Measurements from ENCODE around the gene GARIN6.
"Not testable (repeated sequence)": the region's sequence is repeated elsewhere in the genome, so short reads cannot be mapped to it uniquely, and the experiment has no call there.

The GARIN6 gene

GRCh38 chr12:99647453-99647852 is at the start of gene GARIN6:
GARIN6 (plus strand) TSS chr12:99647753; CDS start chr12:99648175, 422 bp downstream.
- DNase-seq = no peak

GRCh38 chr12:99598785-99599184 is 48.8 kb upstream of the GARIN6 start:
- no peak for DNase-seq

GRCh38 chr12:99600388-99600787 is 47.2 kb upstream of the GARIN6 start:
- no peak for DNase-seq

- no peak for DNase-seq
Observed at GRCh38 chr12:99609455-99610181, 37.9 kb upstream of the GARIN6 start.

GRCh38 chr12:99611117-99611516 is 36.4 kb upstream of the GARIN6 start:
- DNase-seq = no peak

- no peak for DNase-seq
Observed at GRCh38 chr12:99611599-99611998, 36.0 kb upstream of the GARIN6 start.

- no peak for DNase-seq
Observed at GRCh38 chr12:99618657-99619056, 28.9 kb upstream of the GARIN6 start.

GRCh38 chr12:99619389-99620158 is 28.0 kb upstream of the GARIN6 start:
- peak; percentile 19 for DNase-seq

- DNase-seq = no peak
Observed at GRCh38 chr12:99620159-99620479, 27.4 kb upstream of the GARIN6 start.

- DNase-seq = not testable (repeated sequence)
Observed at GRCh38 chr12:99624591-99624990, 23.0 kb upstream of the GARIN6 start.

GRCh38 chr12:99627459-99627858 is 20.1 kb upstream of the GARIN6 start:
- no peak for DNase-seq

- no peak for DNase-seq
Observed at GRCh38 chr12:99644629-99645028, 2.9 kb upstream of the GARIN6 start.

- no peak for DNase-seq
Observed at GRCh38 chr12:99648183-99648582, 630 bp downstream of the GARIN6 start.

GRCh38 chr12:99649551-99649950 is 2.0 kb downstream of the GARIN6 start:
- no peak for DNase-seq

- no peak for DNase-seq
Observed at GRCh38 chr12:99658671-99659349, 11.3 kb downstream of the GARIN6 start.

- no peak for DNase-seq
Observed at GRCh38 chr12:99670635-99671034, 23.1 kb downstream of the GARIN6 start.

GRCh38 chr12:99680276-99680675 is 32.7 kb downstream of the GARIN6 start:
- no peak for DNase-seq

- DNase-seq = no peak
Observed at GRCh38 chr12:99686142-99686541, 38.6 kb downstream of the GARIN6 start.

- no peak for DNase-seq
Observed at GRCh38 chr12:99695050-99695449, 47.5 kb downstream of the GARIN6 start.

Data from inflammatory macrophage treated with lipopolysaccharide for 4 hours (primary cell).